Lower lobe of right lung (tissue), 2 donors: ENCODE data around the gene IL15. TPM values are rescaled to one million over a fixed set of nuclear protein-coding genes. Genes with fewer than 3 reads are reported as not detected.
"Not testable (repeated sequence)": the region's sequence is repeated elsewhere in the genome, so short reads cannot be mapped to it uniquely, and the experiment has no call there.

Source experiments
- ATAC-seq, 2 donors: fragments of 200-7000 bp; cut with Tn5 transposase; one replicate each; pipeline ENCODE4 v1.9.1; 2020 to 2022; ENCODE audit warnings: mild to moderate bottlenecking in 2 of 2, moderate library complexity in 2 of 2
- DNase-seq: peaks from one replicate; pipeline ENCODE4 v3.0.0-alpha.2; 2020
- H3K27ac ChIP-seq: fragments of 200-600 bp; one replicate; pipeline ENCODE4 v1.8.0; 2022
- H3K27me3 ChIP-seq: fragments of 200-600 bp; one replicate; pipeline ENCODE4 v1.8.0; 2022; ENCODE audit warnings: low read depth
- H3K36me3 ChIP-seq: fragments of 200-600 bp; one replicate; pipeline ENCODE4 v1.8.0; 2022; ENCODE audit warnings: mild to moderate bottlenecking
- H3K4me1 ChIP-seq: fragments of 200-600 bp; one replicate; pipeline ENCODE4 v1.8.0; 2022
- H3K4me3 ChIP-seq: fragments of 200-600 bp; one replicate; pipeline ENCODE4 v1.8.0; 2022; ENCODE audit warnings: mild to moderate bottlenecking
- H3K9me3 ChIP-seq: fragments of 200-600 bp; one replicate; pipeline ENCODE4 v1.8.0; 2022
- CTCF ChIP-seq: fragments of 200-600 bp; IDR thresholded peaks from one replicate; pipeline ENCODE4 v1.8.0; 2022; ENCODE audit warnings: antibody characterized with exemption, mild to moderate bottlenecking
- intact Hi-C: fragments of 100-400 bp; cut with DNase I; formaldehyde crosslinking; loops from one replicate; pipeline ENCODE4 v1.11.0; 2022
- total RNA-seq: library from RNA; stranded (reverse); fragmentation: NEBNext Ultra II Directional; extraction: Animal tissue kit (Norgen Biotek cat#: 25700); gene quantifications from one replicate; pipeline ENCODE4 v1.2.1, GENCODE V29; 2021
- donor health status: DM: no; HTN: yes; CAD: no; lungs with severe emphysema.

The IL15 gene
- total RNA-seq, 1 donor from 2014 or later = 9.7 TPM

- Histone ChIP-seq H3K27ac (no peak overlapping the region), H3K9me3 (no peaks in the 10 kb centered on the region), H3K4me3 (no peak overlapping the region), H3K4me1 (no peaks in the 10 kb centered on the region), H3K27me3 (no peaks in the 10 kb centered on the region), H3K36me3 (peaks cover 13% of the 10 kb centered on the region)
- intact Hi-C loops = no loop called here
- no peak for DNase-seq
- no peak for ATAC-seq
- TF ChIP-seq CTCF = no peak
Measured at GRCh38 chr4:141724646-141725045, 88.3 kb downstream of the IL15 start.

- Histone ChIP-seq H3K36me3 (peaks cover 14% of the 10 kb centered on the region), H3K9me3 (no peaks in the 10 kb centered on the region), H3K4me3 (no peak overlapping the region), H3K4me1 (no peaks in the 10 kb centered on the region), H3K27me3 (no peaks in the 10 kb centered on the region), H3K27ac (no peak overlapping the region)
- intact Hi-C loops = no loop called here
- ATAC-seq (no peak), DNase-seq (no peak)
- TF ChIP-seq CTCF = no peak
Measured at GRCh38 chr4:141727420-141727819, 91.0 kb downstream of the IL15 start.

- intact Hi-C loops = no loop called here
- Histone ChIP-seq H3K9me3 (no peaks in the 10 kb centered on the region), H3K4me1 (no peaks in the 10 kb centered on the region), H3K36me3 (peaks cover 14% of the 10 kb centered on the region), H3K27me3 (no peaks in the 10 kb centered on the region), H3K4me3 (no peak overlapping the region), H3K27ac (no peak overlapping the region)
- DNase-seq = no peak
- TF ChIP-seq CTCF = no peak
- ATAC-seq = no peak
Measured at GRCh38 chr4:141730805-141731204, 94.4 kb downstream of the IL15 start.

- no peak for TF ChIP-seq CTCF
- Histone ChIP-seq H3K27me3 (no peaks in the 10 kb centered on the region), H3K27ac (no peak overlapping the region), H3K4me1 (no peaks in the 10 kb centered on the region), H3K4me3 (no peak overlapping the region), H3K36me3 (peaks cover 14% of the 10 kb centered on the region), H3K9me3 (no peaks in the 10 kb centered on the region)
- intact Hi-C loops = no loop called here
- no peak for ATAC-seq
- no peak for DNase-seq
Measured at GRCh38 chr4:141731481-141731880, 95.1 kb downstream of the IL15 start.

- Histone ChIP-seq H3K36me3 (no peaks in the 10 kb centered on the region), H3K4me1 (no peaks in the 10 kb centered on the region), H3K27ac (no peak overlapping the region), H3K27me3 (no peaks in the 10 kb centered on the region), H3K9me3 (peaks cover 44% of the 10 kb centered on the region), H3K4me3 (no peak overlapping the region)
- ATAC-seq = no peak
- no peak for TF ChIP-seq CTCF
- DNase-seq = no peak
- intact Hi-C loops = no loop called here
Measured at GRCh38 chr4:141739636-141740035, 103.3 kb downstream of the IL15 start.

- no peak for ATAC-seq
- Histone ChIP-seq H3K4me3 (no peak overlapping the region), H3K4me1 (no peaks in the 10 kb centered on the region), H3K36me3 (no peaks in the 10 kb centered on the region), H3K27me3 (no peaks in the 10 kb centered on the region), H3K9me3 (peaks cover 15% of the 10 kb centered on the region), H3K27ac (no peak overlapping the region)
- no peak for TF ChIP-seq CTCF
- DNase-seq = no peak
- intact Hi-C loops = no loop called here
Measured at GRCh38 chr4:141746026-141746425, 109.6 kb downstream of the IL15 start.

- ATAC-seq, H3K27me3 ChIP-seq, intact Hi-C loops, H3K27ac ChIP-seq, H3K36me3 ChIP-seq, H3K4me1 ChIP-seq, H3K9me3 ChIP-seq, H3K4me3 ChIP-seq, DNase-seq: not testable (repeated sequence)
Measured at GRCh38 chr4:141751806-141752205, 115.4 kb downstream of the IL15 start.
